ENCODE data around the gene THEMIS.
"Not testable (repeated sequence)": the region's sequence is repeated elsewhere in the genome, so short reads cannot be mapped to it uniquely, and the experiment has no call there.

THEMIS gene

DNA sequence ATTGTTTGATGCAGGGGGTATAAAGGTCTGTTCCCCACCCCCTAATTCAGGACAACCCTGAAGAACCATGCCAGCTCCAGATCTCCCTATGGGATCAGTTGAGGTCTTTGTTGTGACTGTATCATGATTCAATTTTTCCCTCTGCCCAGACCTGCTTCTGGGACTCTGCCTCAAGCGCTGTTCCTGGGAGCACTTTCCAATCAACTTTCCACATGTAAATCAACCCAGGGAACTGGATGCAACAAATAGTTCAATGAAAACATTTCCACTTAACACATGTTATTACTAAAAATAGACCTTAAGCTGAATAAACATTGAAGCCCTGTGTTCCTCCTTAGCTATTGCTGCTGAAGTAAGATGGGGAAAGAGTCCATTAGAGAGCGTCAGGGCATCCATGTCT lies 184.4 kb downstream of the THEMIS start:
- DNase-seq, result no peak

DNA sequence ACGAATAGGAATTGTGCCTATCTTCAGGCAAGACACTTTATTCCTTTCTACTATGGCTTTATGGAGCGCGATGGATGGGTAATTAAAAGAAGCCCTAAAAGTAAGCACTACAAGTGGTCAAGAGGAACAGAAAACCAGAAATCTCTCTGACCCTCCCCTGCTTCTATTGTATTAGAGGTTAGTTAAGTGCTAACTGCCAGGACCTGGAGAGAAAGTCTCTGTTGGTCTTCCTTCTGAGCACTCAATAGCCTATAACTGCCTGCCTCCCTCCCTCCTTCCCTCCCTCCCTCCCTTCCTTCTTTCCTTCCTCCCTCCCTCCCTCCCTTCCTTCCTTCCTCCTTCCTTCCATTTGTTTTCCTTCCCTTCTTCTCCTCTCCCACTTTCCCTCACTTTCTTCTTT lies 190.2 kb downstream of the THEMIS start:
- no peak for DNase-seq

DNA sequence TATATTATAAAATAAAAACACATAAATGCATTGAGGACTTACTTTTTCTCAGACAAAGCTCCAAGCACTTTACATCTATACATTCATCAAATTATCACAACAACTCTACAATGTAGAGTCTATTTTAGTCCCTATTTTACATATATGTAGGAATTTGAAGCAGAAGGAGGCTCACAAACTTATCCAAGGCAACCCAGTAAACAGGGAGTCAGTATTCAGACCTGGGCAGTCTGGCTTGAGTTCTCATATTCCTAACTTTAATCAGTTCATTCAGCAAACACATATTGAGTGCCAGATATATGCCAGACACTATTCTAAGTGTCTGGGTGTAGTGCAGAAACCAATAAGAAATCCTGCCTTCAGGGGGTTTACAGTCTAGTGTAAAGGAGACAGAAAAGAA lies 194.6 kb downstream of the THEMIS start:
- DNase-seq, result no peak

DNA sequence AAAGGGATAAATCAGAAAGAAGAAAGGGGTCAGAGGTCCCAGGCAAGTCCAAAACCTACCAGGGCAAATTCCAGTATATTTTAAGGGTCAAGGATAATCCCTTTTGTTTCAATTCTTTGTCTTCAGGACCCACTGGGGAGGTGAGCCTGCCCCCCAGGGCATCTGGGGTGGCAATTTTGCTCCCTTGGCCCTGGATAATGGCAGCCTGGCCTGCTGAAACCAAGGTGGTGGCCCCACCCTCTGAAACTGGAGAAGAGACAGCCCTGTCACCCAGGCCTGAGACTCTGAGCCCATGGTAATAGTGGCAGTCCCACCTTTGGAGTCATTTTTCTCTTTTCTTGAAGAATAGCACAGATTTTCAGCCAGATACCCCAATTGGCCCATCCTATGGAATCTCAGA lies 205.8 kb downstream of the THEMIS start:
- DNase-seq, result no peak

DNA sequence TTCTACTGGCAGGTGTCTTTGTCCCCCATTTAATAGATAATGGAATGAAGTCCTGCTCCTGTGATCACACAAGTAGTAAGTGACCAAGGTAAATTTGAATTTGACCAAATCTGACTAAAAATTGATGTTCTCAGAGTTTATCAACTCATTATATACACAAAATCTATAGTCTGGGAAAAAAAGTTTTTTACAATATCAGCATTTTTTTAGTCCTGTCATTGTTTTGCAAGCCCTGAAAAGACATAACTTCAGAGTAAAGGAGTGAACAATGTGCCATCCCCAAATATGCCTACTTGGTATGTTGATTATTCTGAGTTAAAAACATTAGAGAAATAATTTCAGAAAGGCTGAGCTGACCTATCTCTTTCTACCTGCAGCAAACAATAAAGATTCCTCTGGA lies 209.7 kb downstream of the THEMIS start:
- no peak for DNase-seq

DNA sequence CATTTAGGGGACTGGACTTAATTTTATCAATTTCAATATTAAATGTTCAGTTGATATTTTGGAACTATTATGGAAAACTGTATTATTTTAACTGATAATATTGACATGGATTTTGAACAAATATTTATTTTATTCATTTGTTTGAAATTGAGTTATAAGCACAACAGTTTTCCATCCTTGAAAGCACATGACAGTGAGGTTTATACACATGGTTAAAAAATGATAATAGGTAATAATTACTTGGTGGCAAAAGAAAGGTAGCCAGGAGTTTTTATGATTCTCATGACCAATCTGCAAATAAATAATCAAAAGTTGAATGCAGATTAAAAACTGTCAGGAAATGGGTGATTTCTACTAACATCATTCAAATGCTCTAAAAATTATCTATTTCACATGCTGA lies 210.3 kb downstream of the THEMIS start:
- no peak for DNase-seq

DNA sequence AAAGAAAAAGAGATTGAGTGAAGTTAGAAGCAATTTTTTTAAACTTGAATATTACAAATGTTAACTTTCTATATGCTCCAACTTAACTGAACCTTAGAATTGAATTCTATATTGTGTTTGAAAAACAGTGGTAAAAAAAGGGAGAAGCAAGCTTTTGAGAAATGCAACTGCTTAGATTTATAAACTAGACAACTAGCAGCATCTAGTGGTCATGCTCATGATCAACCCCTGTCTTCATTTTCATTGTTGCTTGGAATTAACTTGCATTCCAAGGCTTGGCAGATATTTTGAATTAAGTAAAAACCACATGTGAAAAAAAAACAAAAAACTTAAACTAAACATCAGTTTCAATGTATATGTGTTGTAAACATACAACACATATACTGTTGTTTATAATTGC lies 210.8 kb downstream of the THEMIS start:
- DNase-seq, result no peak

DNA sequence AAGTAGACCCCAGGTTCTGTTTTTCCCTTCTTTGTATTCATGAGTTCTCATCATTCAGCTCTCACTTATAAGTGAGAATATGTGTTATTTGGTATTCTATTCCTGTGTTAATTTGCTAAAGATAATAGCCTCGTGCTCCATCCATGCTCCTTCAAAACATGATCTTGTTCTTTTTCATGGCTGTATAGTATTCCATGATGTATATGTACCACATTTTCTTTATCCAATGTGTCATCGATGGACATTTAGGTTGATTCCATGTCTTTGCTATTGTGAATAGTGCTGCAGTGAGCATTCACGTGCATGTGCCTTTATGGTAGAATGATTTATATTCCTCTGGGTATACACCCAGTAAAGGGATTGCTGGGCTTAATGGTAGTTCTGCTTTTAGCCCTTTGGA lies 213.4 kb downstream of the THEMIS start:
- DNase-seq, result not testable (repeated sequence)

DNA sequence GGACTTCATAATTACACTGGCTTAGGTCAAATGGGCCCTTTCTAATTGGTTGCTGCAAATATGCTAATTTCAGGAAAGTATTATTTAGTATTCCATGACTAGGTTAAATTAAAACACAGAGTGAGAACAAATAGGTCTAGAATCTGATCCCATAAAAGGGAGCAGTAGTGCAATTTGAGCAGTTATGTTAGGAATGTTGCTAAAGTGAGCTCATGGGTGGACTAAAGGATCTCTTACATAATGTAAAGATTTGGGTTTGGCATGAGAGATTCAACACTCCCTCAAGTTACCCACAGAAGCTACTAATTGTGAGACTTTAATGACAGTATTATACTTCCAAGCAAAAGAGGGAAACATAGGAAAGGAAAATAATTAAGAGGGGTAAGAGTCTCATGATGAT lies 214.8 kb downstream of the THEMIS start:
- DNase-seq, result no peak

DNA sequence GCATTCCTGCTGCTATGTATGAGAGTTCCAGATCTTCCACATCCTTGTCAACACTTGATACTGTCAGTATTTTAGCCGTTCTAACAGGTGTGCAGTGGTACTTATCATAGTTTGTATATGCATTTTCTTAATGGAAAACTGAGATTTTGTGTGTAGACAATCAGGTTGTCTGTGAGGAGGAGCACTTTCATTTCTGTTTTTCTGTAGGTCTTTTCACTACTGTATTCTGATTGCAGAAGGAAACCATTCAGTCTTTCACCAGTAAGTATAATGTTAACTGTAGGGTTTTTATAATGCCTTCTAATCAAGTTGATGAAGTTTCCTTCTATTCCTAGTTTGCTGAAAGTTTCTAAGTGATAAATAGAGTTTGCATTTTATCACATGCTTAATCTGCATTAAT lies 216.4 kb downstream of the THEMIS start:
- no peak for DNase-seq
